Breast epithelium (tissue), 4 donors: ENCODE results near the gene TPRX2. TPM values are rescaled to one million over a fixed set of nuclear protein-coding genes. Genes with fewer than 3 reads are reported as not detected.
"Not testable (repeated sequence)": the region's sequence is repeated elsewhere in the genome, so short reads cannot be mapped to it uniquely, and the experiment has no call there.

Experiments used
- DNase-seq, 2 donors: peaks; one replicate each; pipeline ENCODE4 v3.0.0-alpha.2; 2019; ENCODE audit warnings: low spot score in 2 of 2
- H3K27ac ChIP-seq, 2 donors: fragments of 200-600 bp; sonication (generic) in 1 of 2; one replicate each; pipeline ENCODE4 v1.5.1; 2016 to 2019; ENCODE audit warnings: mild to moderate bottlenecking in 1 of 2
- H3K27me3 ChIP-seq, 2 donors: fragments of 200-600 bp; sonication (generic) in 1 of 2; one replicate each; pipeline versions ENCODE4 v1.5.1 to v1.6.0; 2017 to 2019; ENCODE audit warnings: control low read depth in 1 of 2, mild to moderate bottlenecking in 1 of 2
- H3K36me3 ChIP-seq: fragments of 200-600 bp; one replicate; pipeline ENCODE4 v1.5.1; 2019
- H3K4me1 ChIP-seq, 2 donors: fragments of 200-600 bp; sonication (generic); one replicate each; pipeline ENCODE4 v1.5.1; 2016 to 2019; ENCODE audit warnings: control low read depth in 1 of 2
- H3K4me3 ChIP-seq, 3 donors: fragments of 200-600 bp; sonication (generic); 1 replicate in 2 of 3; 2 replicates in 1 of 3; pipeline ENCODE4 v1.5.1; 2016 to 2019; ENCODE audit warnings: mild to moderate bottlenecking in 3 of 3, moderate library complexity in 2 of 3
- H3K9me3 ChIP-seq, 2 donors: fragments of 200-600 bp; sonication (generic) in 1 of 2; one replicate each; pipeline ENCODE4 v1.5.1; 2016 to 2019; ENCODE audit warnings: control low read depth in 1 of 2
- CTCF ChIP-seq, 3 donors: fragments of 450-650 bp; IDR thresholded peaks; one replicate each; pipeline ENCODE4 v1.5.1; 2016 to 2017; ENCODE audit warnings: antibody characterized with exemption in 3 of 3, mild to moderate bottlenecking in 3 of 3, moderate library complexity in 3 of 3
- POLR2A ChIP-seq: fragments of 450-650 bp; IDR thresholded peaks from one replicate; pipeline ENCODE4 v1.6.1; 2016; ENCODE audit warnings: antibody characterized with exemption, mild to moderate bottlenecking, moderate library complexity
- POLR2AphosphoS5 ChIP-seq, 3 donors: sonication (generic); formaldehyde crosslinking; IDR thresholded peaks; one replicate each; pipeline ENCODE4 v1.6.1; 2017; ENCODE audit warnings: antibody characterized with exemption in 3 of 3
- intact Hi-C: fragments of 100-400 bp; cut with DNase I; formaldehyde crosslinking; loops from one replicate; pipeline ENCODE4 v1.15.1; 2023; ENCODE audit warnings: low total_unique reads
- total RNA-seq, 3 donors: library from RNA; depleted of rRNA; stranded (reverse); fragments of >200 nt; gene quantifications; one replicate each; pipeline ENCODE4 v1.1.0, GENCODE V29; 2016

Gene TPRX2
- total RNA-seq, 3 donors from 2014 or later, result not detected

GRCh38 chr19:47899335-47899734 lies 40.3 kb downstream of the TPRX2 start:
- Histone ChIP-seq H3K4me3 (no peak overlapping the region), H3K27me3 (peaks cover 0 to 6% of the 10 kb centered on the region in 2 donors), H3K36me3 (no peaks in the 10 kb centered on the region), H3K27ac (no peak overlapping the region), H3K4me1 (no peaks in the 10 kb centered on the region), H3K9me3 (peaks cover 5 to 6% of the 10 kb centered on the region in 2 donors)
- DNase-seq, result no peak
- TF ChIP-seq POLR2A (no peak), CTCF (IDR thresholded peaks at IDR 0.05) (no peak), POLR2AphosphoS5 (IDR thresholded peaks at IDR 0.05) (no peak)
- intact Hi-C loops, result no loop called here

- H3K4me3 ChIP-seq, result no peak overlapping the region
- H3K4me1 ChIP-seq, result no peaks in the 10 kb centered on the region
- TF ChIP-seq CTCF (IDR thresholded peaks at IDR 0.05) (no peak), POLR2AphosphoS5 (IDR thresholded peaks at IDR 0.05) (no peak), POLR2A (no peak)
- no peak overlapping the region for H3K27ac ChIP-seq
- no peaks in the 10 kb centered on the region for H3K36me3 ChIP-seq
- no peaks in the 10 kb centered on the region for H3K9me3 ChIP-seq
- intact Hi-C loops, result no loop called here
- DNase-seq, result no peak
- peaks cover 0 to 6% of the 10 kb centered on the region in 2 donors for H3K27me3 ChIP-seq
Observed at GRCh38 chr19:47901370-47901769, 42.3 kb downstream of the TPRX2 start.

- H3K4me3 ChIP-seq, H3K9me3 ChIP-seq, H3K36me3 ChIP-seq, H3K4me1 ChIP-seq, H3K27me3 ChIP-seq, intact Hi-C loops, H3K27ac ChIP-seq: not testable (repeated sequence)
- peak; percentile 82 to 84 for DNase-seq
Observed at GRCh38 chr19:47909350-47909749, 50.3 kb downstream of the TPRX2 start.

GRCh38 chr19:47910191-47910590 lies 51.2 kb downstream of the TPRX2 start:
- H3K27me3 ChIP-seq, H3K27ac ChIP-seq, H3K4me3 ChIP-seq, H3K36me3 ChIP-seq, intact Hi-C loops, H3K4me1 ChIP-seq, H3K9me3 ChIP-seq, DNase-seq: not testable (repeated sequence)

Other genes with a start within 250 kb of the TPRX2 start
- 100 to 1,000 TPM in 1 of 3 donors, 10 to 100 TPM in 2; 38.8 to 121 (median 67.2) TPM for gene EHD2, start 145.8 kb upstream of the TPRX2 start, total RNA-seq
- gene NOP53, start 113.7 kb upstream of the TPRX2 start, total RNA-seq, result 100 to 1,000 TPM; 391 to 498 (median 457) TPM
- gene SELENOW, start 80.5 kb upstream of the TPRX2 start, total RNA-seq, result 100 to 1,000 TPM; 297 to 525 (median 450) TPM
- gene TPRX1, start 54.7 kb upstream of the TPRX2 start, total RNA-seq, result not detected
- gene CRX, start 37.3 kb upstream of the TPRX2 start, total RNA-seq, result not detected
- not detected for gene SULT2A1, start 27.1 kb downstream of the TPRX2 start, total RNA-seq
- not detected for gene BSPH1, start 132.9 kb downstream of the TPRX2 start, total RNA-seq
- not detected for gene ELSPBP1, start 135.4 kb downstream of the TPRX2 start, total RNA-seq
- gene CABP5, start 184.8 kb downstream of the TPRX2 start, total RNA-seq, result not detected